GM08714 (cell line): Measurements from ENCODE around the gene ZBTB7C.

Experiments used
- H3K4me3 ChIP-seq: fragments of 200-500 bp; sonication (Bioruptor generic); 2 replicates; pipeline ENCODE4 v1.5.1; 2014; ENCODE audit warnings: mild to moderate bottlenecking, low read length, inconsistent platforms
- ZNF274 ChIP-seq: IDR thresholded peaks from 2 replicates; pipeline ENCODE4 v1.6.1; 2012; ENCODE audit warnings: mild to moderate bottlenecking, low read depth, low read length

The ZBTB7C gene

GRCh38 chr18:48279312-48279711 lies 129.9 kb downstream of the ZBTB7C start:
- H3K4me3 ChIP-seq: no peak overlapping the region
- TF ChIP-seq ZNF274: no peak

- H3K4me3 ChIP-seq: no peak overlapping the region
- no peak for TF ChIP-seq ZNF274
Measured at GRCh38 chr18:48278081-48278480, 131.1 kb downstream of the ZBTB7C start.

- no peak overlapping the region for H3K4me3 ChIP-seq
- TF ChIP-seq ZNF274: no peak
Measured at GRCh38 chr18:48274301-48274700, 134.9 kb downstream of the ZBTB7C start.

GRCh38 chr18:48270929-48271328 lies 138.3 kb downstream of the ZBTB7C start:
- TF ChIP-seq ZNF274: no peak

GRCh38 chr18:48265328-48265727 lies 143.9 kb downstream of the ZBTB7C start:
- no peak for TF ChIP-seq ZNF274
- no peak overlapping the region for H3K4me3 ChIP-seq

More at GRCh38 chr18:48270929-48271328, 138.3 kb downstream of the ZBTB7C start:
- no peak overlapping the region for H3K4me3 ChIP-seq

- no peak overlapping the region for H3K4me3 ChIP-seq
- TF ChIP-seq ZNF274: no peak
Measured at GRCh38 chr18:48263914-48264902, 145.0 kb downstream of the ZBTB7C start.

GRCh38 chr18:48263192-48263853 lies 145.9 kb downstream of the ZBTB7C start:
- no peak for TF ChIP-seq ZNF274

GRCh38 chr18:48260237-48260636 lies 148.9 kb downstream of the ZBTB7C start:
- no peak overlapping the region for H3K4me3 ChIP-seq
- TF ChIP-seq ZNF274: no peak

More at GRCh38 chr18:48263192-48263853, 145.9 kb downstream of the ZBTB7C start:
- H3K4me3 ChIP-seq: no peak overlapping the region

GRCh38 chr18:48256848-48257247 lies 152.3 kb downstream of the ZBTB7C start:
- no peak for TF ChIP-seq ZNF274
- no peak overlapping the region for H3K4me3 ChIP-seq

- TF ChIP-seq ZNF274: no peak
Measured at GRCh38 chr18:48254077-48254602, 155.0 kb downstream of the ZBTB7C start.

GRCh38 chr18:48252525-48252924 lies 156.7 kb downstream of the ZBTB7C start:
- H3K4me3 ChIP-seq: no peak overlapping the region
- TF ChIP-seq ZNF274: no peak

More at GRCh38 chr18:48254077-48254602, 155.0 kb downstream of the ZBTB7C start:
- H3K4me3 ChIP-seq: no peak overlapping the region

GRCh38 chr18:48250918-48251317 lies 158.3 kb downstream of the ZBTB7C start:
- no peak overlapping the region for H3K4me3 ChIP-seq
- TF ChIP-seq ZNF274: no peak

GRCh38 chr18:48250362-48250907 lies 158.7 kb downstream of the ZBTB7C start:
- no peak for TF ChIP-seq ZNF274

GRCh38 chr18:48249854-48250253 lies 159.3 kb downstream of the ZBTB7C start:
- TF ChIP-seq ZNF274: no peak
- no peak overlapping the region for H3K4me3 ChIP-seq

More at GRCh38 chr18:48250362-48250907, 158.7 kb downstream of the ZBTB7C start:
- H3K4me3 ChIP-seq: no peak overlapping the region
